ENCODE measurements around the gene DTNB. TPM values are rescaled to one million over a fixed set of nuclear protein-coding genes. Genes with fewer than 3 reads are reported as not detected.
"Not testable (repeated sequence)": the region's sequence is repeated elsewhere in the genome, so short reads cannot be mapped to it uniquely, and the experiment has no call there.

The DTNB gene
- total and polyA plus RNA-seq, 2 experiments from 2014 or later, result 31.3 to 33.4 TPM

DNA sequence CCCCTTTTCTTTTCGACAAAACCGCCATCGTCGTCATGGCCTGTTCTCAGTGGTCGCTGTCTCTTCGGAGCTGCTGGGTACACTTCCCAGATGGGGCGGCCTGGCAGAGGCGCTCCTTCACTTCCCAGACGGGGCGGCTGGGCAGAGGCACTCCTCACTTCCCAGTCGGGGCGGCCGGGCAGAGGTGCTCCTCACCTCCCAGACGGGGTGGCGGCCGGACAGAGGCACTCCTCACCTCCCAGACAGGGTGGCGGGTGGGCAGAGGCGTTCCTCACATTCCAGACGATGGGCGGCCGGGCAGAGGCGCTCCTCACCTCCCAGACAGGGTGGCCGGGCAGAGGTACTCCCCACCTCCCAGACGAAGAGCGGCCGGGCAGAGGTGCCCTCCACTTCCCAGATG lies 138.9 kb downstream of the DTNB start:
- DNase-seq (ENCODE audit: low read depth in 1 of 2, low spot score in 1 of 2), result no peak
- no peaks in the 10 kb centered on the region for H3K36me3 ChIP-seq
- H3K27me3 ChIP-seq, result no peaks in the 10 kb centered on the region
- H3K4me3 ChIP-seq, result no peak overlapping the region
- no peaks in the 10 kb centered on the region for H3K4me1 ChIP-seq (ENCODE audit: low read depth)
- no peaks in the 10 kb centered on the region for H3K9me3 ChIP-seq (ENCODE audit: low read depth)
- TF ChIP-seq, protein P1, sequence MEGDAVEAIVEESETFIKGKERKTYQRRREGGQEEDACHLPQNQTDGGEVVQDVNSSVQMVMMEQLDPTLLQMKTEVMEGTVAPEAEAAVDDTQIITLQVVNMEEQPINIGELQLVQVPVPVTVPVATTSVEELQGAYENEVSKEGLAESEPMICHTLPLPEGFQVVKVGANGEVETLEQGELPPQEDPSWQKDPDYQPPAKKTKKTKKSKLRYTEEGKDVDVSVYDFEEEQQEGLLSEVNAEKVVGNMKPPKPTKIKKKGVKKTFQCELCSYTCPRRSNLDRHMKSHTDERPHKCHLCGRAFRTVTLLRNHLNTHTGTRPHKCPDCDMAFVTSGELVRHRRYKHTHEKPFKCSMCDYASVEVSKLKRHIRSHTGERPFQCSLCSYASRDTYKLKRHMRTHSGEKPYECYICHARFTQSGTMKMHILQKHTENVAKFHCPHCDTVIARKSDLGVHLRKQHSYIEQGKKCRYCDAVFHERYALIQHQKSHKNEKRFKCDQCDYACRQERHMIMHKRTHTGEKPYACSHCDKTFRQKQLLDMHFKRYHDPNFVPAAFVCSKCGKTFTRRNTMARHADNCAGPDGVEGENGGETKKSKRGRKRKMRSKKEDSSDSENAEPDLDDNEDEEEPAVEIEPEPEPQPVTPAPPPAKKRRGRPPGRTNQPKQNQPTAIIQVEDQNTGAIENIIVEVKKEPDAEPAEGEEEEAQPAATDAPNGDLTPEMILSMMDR (IDR thresholded peaks at IDR 0.05; ENCODE audit: low read depth, low read length), result no peak
- no peak overlapping the region for H3K27ac ChIP-seq

DNA sequence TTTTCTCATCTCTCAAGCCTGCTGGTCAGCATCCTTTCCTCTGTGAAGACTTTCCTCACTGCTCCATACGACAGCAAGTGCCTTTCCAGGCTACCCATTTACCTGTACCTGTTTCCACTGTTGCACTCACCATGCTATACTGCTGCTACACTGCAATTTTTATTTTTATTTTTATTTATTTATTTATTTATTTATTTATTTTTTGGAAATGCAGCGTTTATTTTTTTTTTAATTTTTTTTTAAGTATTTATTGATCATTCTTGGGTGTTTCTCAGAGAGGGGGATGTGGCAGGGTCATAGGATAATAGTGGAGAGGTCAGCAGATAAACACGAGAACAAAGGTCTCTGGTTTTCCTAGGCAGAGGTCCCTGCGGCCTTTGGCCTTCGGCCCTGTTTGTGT lies 139.6 kb downstream of the DTNB start:
- not testable (repeated sequence) for H3K9me3 ChIP-seq (ENCODE audit: low read depth); H3K4me1 ChIP-seq (ENCODE audit: low read depth); DNase-seq (ENCODE audit: low read depth in 1 of 2, low spot score in 1 of 2); H3K27ac ChIP-seq; H3K27me3 ChIP-seq; H3K4me3 ChIP-seq; H3K36me3 ChIP-seq

DNA sequence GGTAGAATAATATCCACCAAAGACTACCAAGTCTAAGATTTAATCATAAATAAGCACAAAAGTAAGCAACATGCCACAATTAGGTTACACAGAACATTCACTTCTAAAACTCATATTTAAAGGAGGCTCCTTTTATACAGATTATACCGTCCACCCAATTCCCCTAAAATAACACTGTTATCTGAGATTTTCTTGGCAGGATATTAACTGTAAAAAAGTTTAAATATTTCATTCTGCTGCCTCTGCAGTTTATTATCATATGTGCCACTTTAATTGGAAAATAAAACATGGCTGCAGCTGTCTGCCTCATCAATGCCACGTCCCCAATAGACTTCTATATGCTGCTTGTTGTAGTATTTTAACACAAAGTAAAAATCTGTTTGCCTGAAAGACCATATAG lies 140.9 kb downstream of the DTNB start:
- no peaks in the 10 kb centered on the region for H3K4me1 ChIP-seq (ENCODE audit: low read depth)
- no peak overlapping the region for H3K27ac ChIP-seq
- no peak for DNase-seq (ENCODE audit: low read depth in 1 of 2, low spot score in 1 of 2)
- H3K36me3 ChIP-seq, result no peaks in the 10 kb centered on the region
- no peaks in the 10 kb centered on the region for H3K9me3 ChIP-seq (ENCODE audit: low read depth)
- TF ChIP-seq, protein P1 (IDR thresholded peaks at IDR 0.05; ENCODE audit: low read depth, low read length), result no peak
- no peak overlapping the region for H3K4me3 ChIP-seq
- no peaks in the 10 kb centered on the region for H3K27me3 ChIP-seq

DNA sequence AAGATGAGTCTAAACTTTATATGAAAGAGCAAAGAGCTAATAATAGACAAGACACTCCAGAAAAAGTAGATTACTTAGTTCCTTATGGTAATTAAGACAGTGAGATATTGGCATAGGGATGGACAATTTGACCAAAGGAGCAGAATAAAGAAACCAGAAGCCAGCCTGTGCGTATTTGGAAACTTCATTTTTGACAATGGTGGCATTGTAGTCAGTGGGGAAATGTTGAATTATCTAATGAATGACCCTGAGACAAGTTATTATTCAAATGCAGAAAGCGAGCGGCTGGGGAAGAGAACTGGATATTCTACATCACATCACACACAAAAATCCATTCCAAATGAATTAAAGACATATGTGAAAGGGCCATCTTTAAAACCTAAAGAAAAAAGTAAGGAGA lies 144.3 kb downstream of the DTNB start:
- no peak for DNase-seq (ENCODE audit: low read depth in 1 of 2, low spot score in 1 of 2)
- no peaks in the 10 kb centered on the region for H3K27me3 ChIP-seq
- TF ChIP-seq, protein P1 (IDR thresholded peaks at IDR 0.05; ENCODE audit: low read depth, low read length), result no peak
- no peaks in the 10 kb centered on the region for H3K4me1 ChIP-seq (ENCODE audit: low read depth)
- H3K4me3 ChIP-seq, result no peak overlapping the region
- H3K27ac ChIP-seq, result no peak overlapping the region
- H3K36me3 ChIP-seq, result no peaks in the 10 kb centered on the region
- no peaks in the 10 kb centered on the region for H3K9me3 ChIP-seq (ENCODE audit: low read depth)

DNA sequence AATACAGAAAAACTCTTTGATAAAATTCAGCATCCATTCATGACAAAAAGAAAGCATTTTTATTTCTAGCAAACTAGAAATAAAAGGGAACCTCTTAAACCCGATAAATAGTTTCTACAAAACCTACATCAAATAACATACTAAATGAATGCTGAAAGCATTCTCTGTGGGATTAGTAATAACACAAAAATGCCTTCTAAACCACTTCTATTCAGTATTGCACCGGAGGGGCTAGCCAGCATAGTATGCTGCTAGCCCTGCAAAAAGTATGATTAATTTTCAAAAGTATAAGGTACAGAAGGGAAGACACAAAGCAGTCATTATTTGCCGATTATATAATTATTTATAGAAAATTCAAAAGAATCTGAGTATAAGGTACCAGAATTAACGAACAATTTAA lies 145.2 kb downstream of the DTNB start:
- TF ChIP-seq, protein P1 (IDR thresholded peaks at IDR 0.05; ENCODE audit: low read depth, low read length), result no peak
- H3K9me3 ChIP-seq (ENCODE audit: low read depth), result no peaks in the 10 kb centered on the region
- H3K27me3 ChIP-seq, result no peaks in the 10 kb centered on the region
- H3K27ac ChIP-seq, result no peak overlapping the region
- peak in 1 of 2 donors; percentile 62 for DNase-seq (ENCODE audit: low read depth in 1 of 2, low spot score in 1 of 2)
- H3K4me3 ChIP-seq, result no peak overlapping the region
- no peaks in the 10 kb centered on the region for H3K36me3 ChIP-seq
- H3K4me1 ChIP-seq (ENCODE audit: low read depth), result no peaks in the 10 kb centered on the region

DNA sequence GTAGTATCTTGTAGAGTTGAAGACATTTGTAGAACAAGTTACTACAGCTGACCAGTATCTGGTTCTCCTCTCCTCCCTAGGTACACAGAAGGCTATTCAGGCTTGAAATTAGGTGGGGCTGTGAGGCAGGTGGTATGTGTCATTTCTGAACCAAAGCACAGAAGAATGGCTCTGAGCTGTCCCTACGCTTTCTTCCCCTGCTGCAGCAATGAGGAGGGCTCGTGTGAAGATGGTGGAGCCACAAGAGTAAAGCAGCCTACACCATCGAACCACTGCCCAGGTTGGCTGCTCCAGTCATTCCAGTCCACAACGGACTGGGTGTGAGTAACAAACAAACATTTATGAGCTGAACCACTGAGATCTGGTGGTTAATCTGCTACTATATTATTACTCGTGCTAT lies 148.9 kb downstream of the DTNB start:
- TF ChIP-seq, protein P1 (IDR thresholded peaks at IDR 0.05; ENCODE audit: low read depth, low read length), result no peak
- no peak for DNase-seq (ENCODE audit: low read depth in 1 of 2, low spot score in 1 of 2)
- no peak overlapping the region for H3K4me3 ChIP-seq
- H3K36me3 ChIP-seq, result no peaks in the 10 kb centered on the region
- H3K9me3 ChIP-seq (ENCODE audit: low read depth), result no peaks in the 10 kb centered on the region
- no peak overlapping the region for H3K27ac ChIP-seq
- H3K27me3 ChIP-seq, result no peaks in the 10 kb centered on the region
- H3K4me1 ChIP-seq (ENCODE audit: low read depth), result no peaks in the 10 kb centered on the region
